Measurements from ENCODE around the gene EN2.

The EN2 gene

DNA sequence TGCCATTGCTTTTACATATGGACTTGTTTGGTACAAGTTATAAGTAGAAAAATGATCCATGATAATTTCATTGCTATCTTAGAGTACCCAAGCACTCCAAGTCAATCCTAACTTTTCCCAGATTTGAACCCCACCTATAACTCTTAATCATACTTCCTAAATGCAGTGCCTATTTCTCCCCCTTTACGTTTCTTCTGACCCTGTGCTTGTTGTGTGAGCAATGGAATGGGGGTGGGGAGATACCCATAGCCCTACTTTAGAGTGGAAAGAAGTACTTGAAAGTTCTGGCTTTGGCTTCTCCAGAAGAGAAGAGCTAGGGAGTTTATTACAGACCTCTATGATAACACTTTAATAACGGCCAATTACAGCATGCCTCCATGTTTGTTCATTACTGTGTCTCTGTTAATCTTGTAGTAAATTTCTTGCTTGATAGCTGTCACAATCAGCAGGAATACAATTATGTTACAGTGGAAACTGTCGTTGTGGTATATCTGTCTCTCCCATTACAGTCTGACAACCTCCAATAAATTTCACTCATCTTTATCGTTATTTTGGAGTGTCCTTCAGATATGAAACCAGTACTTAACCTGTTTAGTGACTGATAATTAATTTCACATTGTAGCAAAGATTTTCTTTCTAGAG lies 54.4 kb downstream of the EN2 start:
- no peak for FAIRE-seq
- no peak for TF ChIP-seq POU2F2 (IDR thresholded peaks at IDR 0.05; ENCODE audit: low read depth, low read length)
- TF ChIP-seq PAX5 (IDR thresholded peaks at IDR 0.05; ENCODE audit: insufficient read depth, low read length, severe bottlenecking) = no peak
- TF ChIP-seq POLR2A (IDR thresholded peaks at IDR 0.05; ENCODE audit: low read depth, low read length) = no peak
- TF ChIP-seq SPI1 (IDR thresholded peaks at IDR 0.05; ENCODE audit: low read depth, low read length) = no peak
- TF ChIP-seq POLR2AphosphoS5 (IDR thresholded peaks at IDR 0.05; ENCODE audit: low read depth, low read length) = no peak
- no peak for DNase-seq (ENCODE audit: insufficient read length, low spot score)

DNA sequence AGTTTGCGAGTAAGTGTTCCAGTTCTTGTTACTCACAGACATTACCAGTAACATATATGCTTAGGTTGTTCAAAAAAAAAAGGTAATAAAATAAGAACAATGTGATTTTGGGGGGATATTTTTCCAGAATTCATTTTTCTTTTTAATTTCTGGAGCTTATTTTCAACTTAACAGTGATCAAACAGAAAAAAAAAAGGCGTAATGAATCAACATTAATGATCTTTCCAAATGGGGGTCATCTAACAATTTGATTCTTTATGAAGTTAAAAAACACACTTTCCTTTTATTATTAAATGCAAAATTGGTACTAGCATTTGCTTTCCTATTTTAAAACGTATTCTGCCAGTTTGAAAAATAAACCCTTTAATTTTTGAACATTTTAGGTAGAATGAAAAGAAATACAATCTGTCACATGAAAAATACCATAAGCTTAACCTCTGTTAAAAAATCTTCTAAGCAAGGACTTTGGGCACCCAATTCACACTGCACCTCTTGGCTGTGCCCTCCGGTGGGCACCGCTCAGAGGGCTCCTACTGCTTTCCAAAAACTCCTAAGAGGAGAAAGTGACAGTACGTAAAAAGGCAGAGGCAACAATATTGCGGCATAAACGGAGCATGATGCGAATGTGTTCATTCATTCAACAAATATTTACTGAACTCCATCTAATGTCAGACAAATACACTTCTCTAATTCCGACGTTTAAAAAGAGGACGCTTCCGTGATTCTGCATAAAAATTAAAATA lies 55.8 kb downstream of the EN2 start:
- FAIRE-seq (no peak), DNase-seq (ENCODE audit: insufficient read length, low spot score) (no peak)
- no peak for TF ChIP-seq PAX5 (IDR thresholded peaks at IDR 0.05; ENCODE audit: insufficient read depth, low read length, severe bottlenecking)
- TF ChIP-seq POLR2A (IDR thresholded peaks at IDR 0.05; ENCODE audit: low read depth, low read length) = no peak
- TF ChIP-seq SPI1 (IDR thresholded peaks at IDR 0.05; ENCODE audit: low read depth, low read length) = no peak
- TF ChIP-seq TAF1 (IDR thresholded peaks at IDR 0.05; ENCODE audit: low read depth, low read length) = no peak
- no peak for TF ChIP-seq POU2F2 (IDR thresholded peaks at IDR 0.05; ENCODE audit: low read depth, low read length)
- TF ChIP-seq POLR2AphosphoS5 (IDR thresholded peaks at IDR 0.05; ENCODE audit: low read depth, low read length) = no peak

DNA sequence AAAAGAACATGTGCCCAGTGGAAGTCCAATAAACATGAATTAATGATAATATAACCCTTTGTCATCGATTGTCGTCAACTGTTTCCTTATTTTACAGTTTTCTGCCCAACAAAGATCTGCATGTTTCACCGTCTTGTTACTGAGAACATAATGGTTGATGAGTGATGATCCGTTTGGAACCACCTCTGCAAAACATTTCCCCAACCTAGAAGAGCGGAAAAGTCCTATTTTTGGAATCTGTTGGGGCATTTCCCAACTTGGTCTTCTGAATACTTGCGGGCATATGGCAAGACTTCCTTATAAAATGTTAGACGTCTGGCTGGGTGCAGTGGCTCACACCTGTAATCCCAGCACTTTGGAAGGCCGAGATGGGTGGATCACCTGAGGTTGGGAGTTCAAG lies 56.4 kb downstream of the EN2 start:
- TF ChIP-seq POU2F2 (IDR thresholded peaks at IDR 0.05; ENCODE audit: low read depth, low read length) = no peak
- no peak for TF ChIP-seq POLR2AphosphoS5 (IDR thresholded peaks at IDR 0.05; ENCODE audit: low read depth, low read length)
- TF ChIP-seq TAF1 (IDR thresholded peaks at IDR 0.05; ENCODE audit: low read depth, low read length) = no peak
- no peak for TF ChIP-seq SPI1 (IDR thresholded peaks at IDR 0.05; ENCODE audit: low read depth, low read length)
- TF ChIP-seq PAX5 (IDR thresholded peaks at IDR 0.05; ENCODE audit: insufficient read depth, low read length, severe bottlenecking) = no peak
- TF ChIP-seq POLR2A (IDR thresholded peaks at IDR 0.05; ENCODE audit: low read depth, low read length) = no peak
- FAIRE-seq = no peak
- DNase-seq (ENCODE audit: insufficient read length, low spot score) = no peak
